ENCODE measurements around the gene RNASE13. TPM values are rescaled to one million over a fixed set of nuclear protein-coding genes. Genes with fewer than 3 reads are reported as not detected.
A peak's percentile ranks its signal among the peaks of the same experiment; 100 is the strongest.

Gene RNASE13
- total RNA-seq, 1 experiment from 2014 or later: not detected

GRCh38 chr14:21039585-21040369 is 5.2 kb upstream of the RNASE13 start:
- H3K9me2 ChIP-seq (ENCODE audit: insufficient read depth): no peaks in the 10 kb centered on the region
- H2AFZ ChIP-seq: no peak overlapping the region
- H3K4me3 ChIP-seq: no peak overlapping the region
- peaks cover 9% of the 10 kb centered on the region; the same call in 1 of the 2 replicates for H3F3A ChIP-seq (ENCODE audit: insufficient read depth, low read depth)
- H4K20me1 ChIP-seq (ENCODE audit: insufficient read depth): no peaks in the 10 kb centered on the region
- no TSS peak for BruUV-seq (replicated peaks)
- H3K4me2 ChIP-seq: no peak overlapping the region
- peak; percentile 22 to 43 for DNase-seq
- CTCF ChIA-PET: interaction anchor here (1.0 to 2.0 kb wide), 2 partner anchors 25 to 69 kb away, joined by 7 to 18 read pairs; no protein-coding TSS in a partner anchor
- H3K4me1 ChIP-seq (replicated peaks; ENCODE audit: insufficient read depth): peaks cover 15% of the 10 kb centered on the region
- no peaks in the 10 kb centered on the region for H3K79me2 ChIP-seq (ENCODE audit: low read depth)
- no peak overlapping the region for H3K27ac ChIP-seq
- TF ChIP-seq CTCF (conservative IDR thresholded peaks at IDR 0.05): peak; percentile 57; the same call in 1 of the 2 replicates
- no peak for TF ChIP-seq EZH2 (IDR thresholded peaks at IDR 0.05; ENCODE audit: low read depth)
- H3K27me3 ChIP-seq (ENCODE audit: insufficient read depth, low read depth): no peaks in the 10 kb centered on the region
- H3K36me3 ChIP-seq (ENCODE audit: low read depth): no peaks in the 10 kb centered on the region
- POLR2A ChIA-PET (ENCODE audit: unreplicated experiment): no interaction called here
- H3K9me3 ChIP-seq (ENCODE audit: insufficient read depth, low read depth): no peaks in the 10 kb centered on the region
- intact Hi-C loops (cut with micrococcal nuclease; ENCODE audit: unreplicated experiment): loop anchor here (1.0 kb wide), 2 partner anchors 25 to 182 kb away; no protein-coding TSS in a partner anchor

GRCh38 chr14:21038441-21039422 is 4.1 kb upstream of the RNASE13 start:
- Histone ChIP-seq H3K27me3 (ENCODE audit: insufficient read depth, low read depth) (no peaks in the 10 kb centered on the region; the same call in 1 of the 2 replicates), H3K9me3 (ENCODE audit: insufficient read depth, low read depth) (no peaks in the 10 kb centered on the region), H3F3A (ENCODE audit: insufficient read depth, low read depth) (peaks cover 4% of the 10 kb centered on the region; the same call in 1 of the 2 replicates), H2AFZ (no peak overlapping the region), H3K27ac (no peak overlapping the region), H3K9me2 (ENCODE audit: insufficient read depth) (no peaks in the 10 kb centered on the region), H4K20me1 (ENCODE audit: insufficient read depth) (no peaks in the 10 kb centered on the region), H3K4me2 (0 out of 2 replicates have a peak overlapping the region, but pooled peaks have one; percentile 16), H3K79me2 (ENCODE audit: low read depth) (no peaks in the 10 kb centered on the region), H3K36me3 (ENCODE audit: low read depth) (no peaks in the 10 kb centered on the region), H3K4me3 (no peak overlapping the region), H3K4me1 (replicated peaks; ENCODE audit: insufficient read depth) (peaks cover 5% of the 10 kb centered on the region)
- CTCF ChIA-PET: no interaction called here
- intact Hi-C loops (cut with micrococcal nuclease; ENCODE audit: unreplicated experiment): no loop called here
- no TSS peak for BruUV-seq (replicated peaks)
- TF ChIP-seq EZH2 (IDR thresholded peaks at IDR 0.05; ENCODE audit: low read depth) (no peak), CTCF (conservative IDR thresholded peaks at IDR 0.05) (no peak)
- POLR2A ChIA-PET (ENCODE audit: unreplicated experiment): no interaction called here
- peak in 1 of 2 experiments; percentile 35 for DNase-seq

- no peak overlapping the region for H2AFZ ChIP-seq
- no TSS peak for BruUV-seq (replicated peaks)
- no peaks in the 10 kb centered on the region for H3K4me1 ChIP-seq (replicated peaks; ENCODE audit: insufficient read depth)
- no peaks in the 10 kb centered on the region for H3F3A ChIP-seq (ENCODE audit: insufficient read depth, low read depth)
- H3K9me2 ChIP-seq (ENCODE audit: insufficient read depth): no peaks in the 10 kb centered on the region
- CTCF ChIA-PET: interaction anchor here (0.6 to 1.3 kb wide), 2 partner anchors 23 to 1473 kb away, joined by 4 to 5 read pairs; no protein-coding TSS in a partner anchor
- no peaks in the 10 kb centered on the region; the same call in 1 of the 2 replicates for H3K27me3 ChIP-seq (ENCODE audit: insufficient read depth, low read depth)
- H3K9me3 ChIP-seq (ENCODE audit: insufficient read depth, low read depth): no peaks in the 10 kb centered on the region
- H4K20me1 ChIP-seq (ENCODE audit: insufficient read depth): no peaks in the 10 kb centered on the region
- no peaks in the 10 kb centered on the region for H3K36me3 ChIP-seq (ENCODE audit: low read depth)
- H3K4me3 ChIP-seq: no peak overlapping the region
- H3K79me2 ChIP-seq (ENCODE audit: low read depth): no peaks in the 10 kb centered on the region
- no peak for TF ChIP-seq EZH2 (IDR thresholded peaks at IDR 0.05; ENCODE audit: low read depth)
- no peak for TF ChIP-seq CTCF (conservative IDR thresholded peaks at IDR 0.05)
- no peak for DNase-seq
- H3K27ac ChIP-seq: no peak overlapping the region
- intact Hi-C loops (cut with micrococcal nuclease; ENCODE audit: unreplicated experiment): no loop called here
- no peak overlapping the region for H3K4me2 ChIP-seq
- POLR2A ChIA-PET (ENCODE audit: unreplicated experiment): no interaction called here
Measured at GRCh38 chr14:21037156-21037555, 2.5 kb upstream of the RNASE13 start.

All from PC-9 (cell line).